HCT116 (cell line): ENCODE data around the gene HK2. TPM values are rescaled to one million over a fixed set of nuclear protein-coding genes. Genes with fewer than 3 reads are reported as not detected.

Experiments used
- ATAC-seq: fragments of 200-7000 bp; cut with Tn5 transposase; 2 replicates; pipeline ENCODE4 v1.9.1; 2020; ENCODE audit warnings: mild to moderate bottlenecking, moderate library complexity
- BruUV-seq: library from RNA; stranded (reverse); fragments of 400-500 nt; replicated peaks from 2 replicates; lab custom pipeline; 2021; lab: Mats Ljungman, UMichigan
- CTCF ChIA-PET: fragments of 300-600 bp; sonication (Branson Sonifier 250); formaldehyde crosslinking; loops from one replicate; lab custom pipeline; 2021; ENCODE audit warnings: antibody characterized with exemption; lab: Charles Lee
- POLR2A ChIA-PET: fragments of 300-600, 350-600 bp; sonication (Branson Sonifier 250); formaldehyde crosslinking; loops from one replicate; lab custom pipeline; 2021; ENCODE audit warnings: antibody characterized with exemption; lab: Charles Lee
- RAD21 ChIA-PET, 2 experiments: fragments of 300-600 bp; sonication (Branson Sonifier 250); formaldehyde crosslinking; loops; one replicate each; lab custom pipeline; 2023; ENCODE audit warnings: low total read pairs in 2 of 2; ENCODE audit not compliant: uncharacterized antibody in 2 of 2, unreplicated experiment in 2 of 2, low non-redundant PET in 1 of 2; lab: Charles Lee
- DNase-seq: peaks from one replicate; pipeline ENCODE4 v3.0.0-alpha.2; 2010; ENCODE audit warnings: low read depth, low spot score
- H2AFZ ChIP-seq: fragments of 200-600 bp; shearing (Covaris generic), sonication (generic); 2 replicates; pipeline ENCODE4 v1.6.1; 2017; ENCODE audit warnings: low read depth, mixed run types, mixed read lengths, antibody characterized with exemption, low read length; ENCODE audit not compliant: poor library complexity, severe bottlenecking
- H3K27ac ChIP-seq: 2 replicates; pipeline ENCODE4 v1.5.1; 2012; ENCODE audit warnings: low read depth, low read length
- H3K27me3 ChIP-seq: fragments of 200-600 bp; sonication (generic); 2 replicates; pipeline ENCODE4 v1.6.1; 2016; ENCODE audit warnings: mixed run types, low read length, mixed read lengths; ENCODE audit not compliant: insufficient read depth
- H3K36me3 ChIP-seq, 2 experiments: fragments of 200-500 bp in 1 of 2; fragments of 200-600 bp in 1 of 2; sonication (Bioruptor generic) in 1 of 2; sonication (generic) in 1 of 2; 2 replicates each; pipeline versions ENCODE4 v1.5.1 to v1.6.1; 2014 to 2016; ENCODE audit warnings: low read length in 2 of 2, inconsistent platforms in 1 of 2, mixed read lengths in 1 of 2, mixed run types in 1 of 2; ENCODE audit not compliant: insufficient read depth in 2 of 2, control insufficient read depth in 1 of 2
- H3K4me1 ChIP-seq, 2 experiments: fragments of 200-600 bp in 1 of 2; sonication (generic) in 1 of 2; 2 replicates each; pipeline versions ENCODE4 v1.5.1 to v1.6.1; 2012 to 2017; ENCODE audit warnings: low read length in 2 of 2, inconsistent platforms in 1 of 2, mild to moderate bottlenecking in 1 of 2, mixed read lengths in 1 of 2, mixed run types in 1 of 2, moderate library complexity in 1 of 2; ENCODE audit not compliant: insufficient read depth in 2 of 2, control insufficient read depth in 1 of 2
- H3K4me2 ChIP-seq: fragments of 200-600 bp; sonication (generic); 2 replicates; pipeline ENCODE4 v1.6.1; 2017; ENCODE audit warnings: mixed run types, low read length, mixed read lengths
- H3K4me3 ChIP-seq, 2 experiments: fragments of 200-600 bp in 1 of 2; sonication (generic) in 1 of 2; replicated peaks in 1 of 2; 2 replicates each; pipeline ENCODE4 v1.5.1; 2011 to 2016; ENCODE audit warnings: low read length in 2 of 2, control low read depth in 1 of 2, low read depth in 1 of 2, mild to moderate bottlenecking in 1 of 2, mixed read lengths in 1 of 2, mixed run types in 1 of 2
- H3K79me2 ChIP-seq: fragments of 200-600 bp; sonication (generic); 2 replicates; pipeline ENCODE4 v1.6.1; 2017; ENCODE audit warnings: mild to moderate bottlenecking, mixed run types, low read length, moderate library complexity, mixed read lengths; ENCODE audit not compliant: insufficient read depth
- H3K9ac ChIP-seq: fragments of 200-600 bp; sonication (generic); 2 replicates; pipeline ENCODE4 v1.6.1; 2016; ENCODE audit warnings: low read length, mixed read lengths
- H3K9me2 ChIP-seq: fragments of 200-600 bp; sonication (generic), shearing (Covaris generic); 2 replicates; pipeline ENCODE4 v1.6.1; 2017; ENCODE audit warnings: mixed run types, mild to moderate bottlenecking, moderate library complexity; ENCODE audit not compliant: insufficient read depth
- H3K9me3 ChIP-seq, 2 experiments: fragments of 200-500 bp in 1 of 2; fragments of 200-600 bp in 1 of 2; sonication (Bioruptor generic) in 1 of 2; sonication (generic) in 1 of 2; 2 replicates each; pipeline ENCODE4 v1.6.1; 2014 to 2017; ENCODE audit warnings: low read length in 2 of 2, mixed read lengths in 2 of 2, inconsistent platforms in 1 of 2, low read depth in 1 of 2, mild to moderate bottlenecking in 1 of 2, mixed run types in 1 of 2, moderate library complexity in 1 of 2; ENCODE audit not compliant: control insufficient read depth in 1 of 2, insufficient read depth in 1 of 2
- H4K20me1 ChIP-seq: fragments of 200-600 bp; sonication (generic), shearing (Covaris generic); 2 replicates; pipeline ENCODE4 v1.6.1; 2017; ENCODE audit warnings: mixed run types, mild to moderate bottlenecking, moderate library complexity; ENCODE audit not compliant: insufficient read depth
- CBX3 ChIP-seq: IDR thresholded peaks from 2 replicates; pipeline ENCODE4 v1.6.1; 2012; ENCODE audit warnings: low read depth
- EGR1 ChIP-seq: IDR thresholded peaks from 2 replicates; pipeline ENCODE4 v1.6.1; 2012; ENCODE audit warnings: low read depth
- ELF1 ChIP-seq: IDR thresholded peaks from 2 replicates; pipeline ENCODE4 v1.6.1; 2012; ENCODE audit warnings: low read depth, borderline replicate concordance
- EZH2 ChIP-seq: fragments of 200-600 bp; sonication (generic); IDR thresholded peaks from 2 replicates; pipeline ENCODE4 v1.6.1; 2017; ENCODE audit warnings: antibody characterized with exemption, mixed run types
- MAX ChIP-seq: IDR thresholded peaks from 2 replicates; pipeline ENCODE4 v1.6.1; 2012
- POLR2A ChIP-seq: IDR thresholded peaks from 2 replicates; pipeline ENCODE4 v1.7.0; 2011; ENCODE audit warnings: borderline replicate concordance; ENCODE audit not compliant: insufficient read depth, insufficient read length; ENCODE audit errors: extremely low read depth
- RAD21 ChIP-seq: IDR thresholded peaks from 2 replicates; pipeline ENCODE4 v1.6.1; 2012; ENCODE audit warnings: low read depth, mild to moderate bottlenecking
- REST ChIP-seq: IDR thresholded peaks from 2 replicates; pipeline ENCODE4 v1.6.1; 2012; ENCODE audit warnings: low read depth
- TCF7L2 ChIP-seq: IDR thresholded peaks from 2 replicates; pipeline ENCODE4 v1.7.0; 2011; ENCODE audit warnings: borderline replicate concordance, inconsistent platforms; ENCODE audit not compliant: insufficient read depth, insufficient read length; ENCODE audit errors: extremely low read depth
- ZBTB33 ChIP-seq: IDR thresholded peaks from 2 replicates; pipeline ENCODE4 v1.6.1; 2011; ENCODE audit warnings: mild to moderate bottlenecking, low read length, moderate library complexity; ENCODE audit not compliant: insufficient replicate concordance; ENCODE audit errors: extremely low read depth
- ZNF274 ChIP-seq: fragments of 200-500 bp; sonication (Bioruptor generic); IDR thresholded peaks from 2 replicates; pipeline ENCODE4 v1.6.1; 2014; ENCODE audit warnings: mild to moderate bottlenecking, low read depth, low read length, inconsistent platforms
- intact Hi-C: fragments of 100-400 bp; cut with micrococcal nuclease; formaldehyde crosslinking; loops from 2 replicates; pipeline ENCODE4 v1.10.0; 2022
- total RNA-seq: library from RNA; stranded (reverse); gene quantifications from one replicate; pipeline ENCODE4 v1.2.1, GENCODE V29; 2021; ENCODE audit not compliant: unreplicated experiment

HK2 gene
- total RNA-seq, 1 experiment from 2014 or later, result 42.5 TPM

GRCh38 chr2:74935975-74936391, 102.1 kb downstream of the HK2 start:
- H3K9me3 ChIP-seq, result no peaks in the 10 kb centered on the region

More at GRCh38 chr2:74935975-74936391, 102.1 kb downstream of the HK2 start:
- no peaks in the 10 kb centered on the region for H3K4me1 ChIP-seq
- TF ChIP-seq CBX3 (no peak), RAD21 (no peak), ZNF274 (no peak), REST (no peak), MAX (no peak), POLR2A (no peak), ELF1 (no peak), TCF7L2 (no peak), EZH2 (no peak), EGR1 (no peak), ZBTB33 (no peak)
- H4K20me1 ChIP-seq, result no peaks in the 10 kb centered on the region
- H3K9ac ChIP-seq, result no peak overlapping the region
- H3K4me2 ChIP-seq, result no peak overlapping the region
- no TSS peak for BruUV-seq
- no peaks in the 10 kb centered on the region for H3K36me3 ChIP-seq
- CTCF ChIA-PET, result no interaction called here
- DNase-seq (no peak), ATAC-seq (no peak)
- H3K27ac ChIP-seq, result no peak overlapping the region
- POLR2A ChIA-PET, result no interaction called here
- RAD21 ChIA-PET, result no interaction called here
- no peaks in the 10 kb centered on the region for H3K9me2 ChIP-seq
- H3K4me3 ChIP-seq, result no peak overlapping the region
- 0 out of 2 replicates have a peak, but pooled peaks cover 18% of the 10 kb centered on the region for H3K27me3 ChIP-seq
- intact Hi-C loops, result loop anchor here (10.0 kb wide), 1 partner anchor 119 kb away; no protein-coding TSS in a partner anchor
- no peaks in the 10 kb centered on the region for H3K79me2 ChIP-seq
- no peak overlapping the region for H2AFZ ChIP-seq
